Endothelial cell of umbilical vein (primary cell): ENCODE results near the gene TGFBI. TPM values are rescaled to one million over a fixed set of nuclear protein-coding genes. Genes with fewer than 3 reads are reported as not detected.

Source experiments
- BruUV-seq: library from RNA; stranded (reverse); fragments of 400-500 nt; replicated peaks from 2 replicates; lab custom pipeline; 2021; lab: Mats Ljungman, UMichigan
- CTCF ChIA-PET: fragments of 300-600, 350-600 bp; sonication (Branson Sonifier 250); formaldehyde crosslinking; loops from one replicate; lab custom pipeline; 2021; ENCODE audit warnings: antibody characterized with exemption, inconsistent platforms; lab: Charles Lee
- POLR2A ChIA-PET: fragments of 300-600, 350-600 bp; sonication (Branson Sonifier 250); formaldehyde crosslinking; loops from one replicate; lab custom pipeline; 2021; ENCODE audit warnings: antibody characterized with exemption, inconsistent platforms; lab: Charles Lee
- DNase-seq: peaks from one replicate; pipeline ENCODE4 v3.0.0-alpha.2; 2011; ENCODE audit warnings: low read depth, low spot score
- FAIRE-seq: peaks from 2 replicates; lab custom pipeline; 2011; peaks lifted over from hg19 to GRCh38; lab: Jason Lieb, UNC
- H2AFZ ChIP-seq: 2 replicates; pipeline ENCODE4 v1.6.0; 2012; ENCODE audit warnings: low read depth, low read length, control low read depth, inconsistent platforms
- H3K27ac ChIP-seq: 2 replicates; pipeline ENCODE4 v1.5.1; 2011; ENCODE audit warnings: low read depth, mild to moderate bottlenecking, control low read depth, low read length, moderate library complexity; ENCODE audit not compliant: insufficient read depth
- H3K27me3 ChIP-seq, 2 experiments: 2 replicates each; pipeline versions ENCODE4 v1.6.0 to v1.6.1; 2011; ENCODE audit warnings: low read length in 2 of 2, mixed read lengths in 1 of 2; ENCODE audit not compliant: control insufficient read depth in 2 of 2, insufficient read depth in 2 of 2
- H3K36me3 ChIP-seq, 2 experiments: 2 replicates in 1 of 2; 3 replicates in 1 of 2; pipeline ENCODE4 v1.5.1; 2011; ENCODE audit warnings: low read length in 2 of 2, mild to moderate bottlenecking in 1 of 2, moderate library complexity in 1 of 2; ENCODE audit not compliant: control insufficient read depth in 2 of 2, insufficient read depth in 2 of 2; ENCODE audit errors: extremely low read depth in 1 of 2
- H3K4me1 ChIP-seq: 3 replicates; pipeline ENCODE4 v1.5.1; 2011; ENCODE audit warnings: mild to moderate bottlenecking, low read length; ENCODE audit not compliant: control insufficient read depth, insufficient read depth; ENCODE audit errors: extremely low read depth
- H3K4me2 ChIP-seq: 2 replicates; pipeline ENCODE4 v1.6.1; 2011; ENCODE audit warnings: low read length, control low read depth, mixed read lengths; ENCODE audit not compliant: insufficient read depth
- H3K4me3 ChIP-seq, 3 experiments: fragments of 200-600 bp in 1 of 3; sonication (generic), shearing (Covaris generic) in 1 of 3; replicated peaks in 1 of 3; 2 replicates each; pipeline ENCODE4 v1.5.1; 2011 to 2016; ENCODE audit warnings: control low read depth in 3 of 3, low read length in 3 of 3, mild to moderate bottlenecking in 2 of 3, inconsistent platforms in 1 of 3, low read depth in 1 of 3, moderate library complexity in 1 of 3; ENCODE audit not compliant: insufficient read depth in 1 of 3
- H3K79me2 ChIP-seq: 2 replicates; pipeline ENCODE4 v1.6.0; 2012; ENCODE audit warnings: low read length, inconsistent platforms; ENCODE audit not compliant: control insufficient read depth, insufficient read depth
- H3K9ac ChIP-seq: replicated peaks from 2 replicates; pipeline ENCODE3; 2011; ENCODE audit warnings: low read length, control low read depth; ENCODE audit not compliant: insufficient read depth; ENCODE audit errors: extremely low read depth
- H3K9me1 ChIP-seq: replicated peaks from 3 replicates; pipeline ENCODE4 v1.6.0; 2011; ENCODE audit warnings: mild to moderate bottlenecking, low read length; ENCODE audit not compliant: control insufficient read depth, insufficient read depth; ENCODE audit errors: extremely low read depth
- H3K9me3 ChIP-seq: replicated peaks from 2 replicates; pipeline ENCODE4 v1.5.1; 2012; ENCODE audit warnings: low read length, inconsistent platforms; ENCODE audit not compliant: control insufficient read depth, insufficient read depth
- H4K20me1 ChIP-seq: replicated peaks from 2 replicates; pipeline ENCODE3; 2011; ENCODE audit warnings: mild to moderate bottlenecking, low read length; ENCODE audit not compliant: control insufficient read depth, insufficient read depth; ENCODE audit errors: extremely low read depth
- EZH2 ChIP-seq: IDR thresholded peaks from 2 replicates; pipeline ENCODE4 v1.6.1; 2012; ENCODE audit warnings: borderline replicate concordance, low read depth, mild to moderate bottlenecking, moderate library complexity, low read length, inconsistent platforms; ENCODE audit not compliant: severe bottlenecking
- FOS ChIP-seq: IDR thresholded peaks from 2 replicates; pipeline ENCODE4 v1.6.1; 2011; ENCODE audit warnings: mild to moderate bottlenecking, low read length, moderate library complexity, borderline replicate concordance; ENCODE audit not compliant: insufficient read depth
- GATA2 ChIP-seq: IDR thresholded peaks from 2 replicates; pipeline ENCODE4 v1.7.0; 2011; ENCODE audit warnings: low read depth, mild to moderate bottlenecking, moderate library complexity, mixed read lengths, low read length; ENCODE audit not compliant: insufficient read length, insufficient read depth
- JUN ChIP-seq: IDR thresholded peaks from 2 replicates; pipeline ENCODE4 v1.6.1; 2011; ENCODE audit warnings: borderline replicate concordance, low read depth; ENCODE audit not compliant: insufficient read length, insufficient read depth
- MAX ChIP-seq: IDR thresholded peaks from 2 replicates; pipeline ENCODE4 v1.6.1; 2011; ENCODE audit not compliant: insufficient read depth, insufficient read length
- MYC ChIP-seq: IDR thresholded peaks from one replicate; pipeline ENCODE4 v1.6.1; 2011; ENCODE audit warnings: mild to moderate bottlenecking, low read depth, low read length
- POLR2A ChIP-seq: IDR thresholded peaks from 2 replicates; pipeline ENCODE4 v1.6.1; 2012; ENCODE audit warnings: low read depth, mild to moderate bottlenecking, control low read depth, low read length
- POLR2AphosphoS5 ChIP-seq: IDR thresholded peaks from 2 replicates; pipeline ENCODE4 v1.6.1; 2012; ENCODE audit warnings: low read depth, mild to moderate bottlenecking, control low read depth, low read length, moderate library complexity; ENCODE audit not compliant: insufficient read depth
- dilution Hi-C: fragments of 300-500 bp; cut with MboI; formaldehyde crosslinking; loops from one replicate; pipeline ENCODE4 v1.15.0; 2019; ENCODE audit warnings: low sequenced_read_pairs; ENCODE audit not compliant: extremely low pct_ligation_motif_present
- intact Hi-C: fragments of 100-400 bp; cut with micrococcal nuclease; formaldehyde crosslinking; loops from one replicate; pipeline ENCODE4 v1.10.0; 2022
- polyA plus RNA-seq, 4 experiments: library from polyadenylated mRNA; depleted of rRNA in 3 of 4; stranded (reverse) in 3 of 4; unstranded in 1 of 4; fragments of >200 nt; gene quantifications; 2 replicates each; pipeline versions ENCODE4 v1.2.1 to v1.2.3, GENCODE V29; 2011 to 2012; ENCODE audit warnings: missing spikeins in 1 of 4
- total RNA-seq: library from RNA; stranded (reverse); gene quantifications from 2 replicates; pipeline ENCODE4 v1.2.3, GENCODE V29; 2021
- TF ChIP-seq, protein P1 (sequence below), 2 donors: IDR thresholded peaks; 1 replicate in 1 of 2; 2 replicates in 1 of 2; pipeline ENCODE4 v1.5.1; 2011; ENCODE audit warnings: low read length in 2 of 2, mild to moderate bottlenecking in 2 of 2, moderate library complexity in 2 of 2, control low read depth in 1 of 2, inconsistent platforms in 1 of 2, low read depth in 1 of 2; ENCODE audit not compliant: insufficient read depth in 1 of 2; ENCODE audit errors: extremely low read depth in 1 of 2

Gene TGFBI
- total and polyA plus RNA-seq, 2 donors (not counting 3 experiments of a cell fraction or from before 2014, with no cell fraction given): 6.5 to 18.9 TPM

- Histone ChIP-seq H3K27me3 (no peaks in the 10 kb centered on the region), H3K9me3 (no peaks in the 10 kb centered on the region), H3K9ac (peak overlapping the region; percentile 12), H3K9me1 (no peaks in the 10 kb centered on the region), H3K4me1 (peaks cover 28% of the 10 kb centered on the region), H4K20me1 (no peaks in the 10 kb centered on the region), H2AFZ (no peak overlapping the region), H3K4me3 (no peak overlapping the region), H3K27ac (peak overlapping the region; percentile 84), H3K36me3 (no peaks in the 10 kb centered on the region), H3K79me2 (no peaks in the 10 kb centered on the region), H3K4me2 (peak overlapping the region; percentile 5)
- intact Hi-C loops: loop anchor here (2.0 kb wide), 1 partner anchor 46 kb away; no protein-coding TSS in a partner anchor
- DNase-seq (no peak), FAIRE-seq (no peak)
- POLR2A ChIA-PET: no interaction called here
- TF ChIP-seq MYC (no peak), POLR2A (no peak), MAX (no peak), GATA2 (no peak), JUN (no peak), EZH2 (no peak), FOS (no peak), POLR2AphosphoS5 (no peak)
- TF ChIP-seq, protein P1, sequence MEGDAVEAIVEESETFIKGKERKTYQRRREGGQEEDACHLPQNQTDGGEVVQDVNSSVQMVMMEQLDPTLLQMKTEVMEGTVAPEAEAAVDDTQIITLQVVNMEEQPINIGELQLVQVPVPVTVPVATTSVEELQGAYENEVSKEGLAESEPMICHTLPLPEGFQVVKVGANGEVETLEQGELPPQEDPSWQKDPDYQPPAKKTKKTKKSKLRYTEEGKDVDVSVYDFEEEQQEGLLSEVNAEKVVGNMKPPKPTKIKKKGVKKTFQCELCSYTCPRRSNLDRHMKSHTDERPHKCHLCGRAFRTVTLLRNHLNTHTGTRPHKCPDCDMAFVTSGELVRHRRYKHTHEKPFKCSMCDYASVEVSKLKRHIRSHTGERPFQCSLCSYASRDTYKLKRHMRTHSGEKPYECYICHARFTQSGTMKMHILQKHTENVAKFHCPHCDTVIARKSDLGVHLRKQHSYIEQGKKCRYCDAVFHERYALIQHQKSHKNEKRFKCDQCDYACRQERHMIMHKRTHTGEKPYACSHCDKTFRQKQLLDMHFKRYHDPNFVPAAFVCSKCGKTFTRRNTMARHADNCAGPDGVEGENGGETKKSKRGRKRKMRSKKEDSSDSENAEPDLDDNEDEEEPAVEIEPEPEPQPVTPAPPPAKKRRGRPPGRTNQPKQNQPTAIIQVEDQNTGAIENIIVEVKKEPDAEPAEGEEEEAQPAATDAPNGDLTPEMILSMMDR (IDR thresholded peaks at IDR 0.05; ENCODE audit: extremely low read depth in 1 of 2, insufficient read depth in 1 of 2, low read depth in 1 of 2, low read length in 2 of 2): no peak
- CTCF ChIA-PET: interaction anchor here (0.6 to 2.2 kb wide), 10 partner anchors 8 to 91 kb away, joined by 3 to 15 read pairs (median 4); partner anchors contain the start of gene TGFBI
- dilution Hi-C loops: no loop called here
- no TSS peak for BruUV-seq
Observed at GRCh38 chr5:136036293-136036911, 7.6 kb downstream of the TGFBI start.
